Measurements from ENCODE around the gene MAL. TPM values are rescaled to one million over a fixed set of nuclear protein-coding genes. Genes with fewer than 3 reads are reported as not detected.

The MAL gene
- total and polyA plus RNA-seq, 2 experiments from 2014 or later, result 1.4 TPM; not detected in 1

- TF ChIP-seq, protein P1, sequence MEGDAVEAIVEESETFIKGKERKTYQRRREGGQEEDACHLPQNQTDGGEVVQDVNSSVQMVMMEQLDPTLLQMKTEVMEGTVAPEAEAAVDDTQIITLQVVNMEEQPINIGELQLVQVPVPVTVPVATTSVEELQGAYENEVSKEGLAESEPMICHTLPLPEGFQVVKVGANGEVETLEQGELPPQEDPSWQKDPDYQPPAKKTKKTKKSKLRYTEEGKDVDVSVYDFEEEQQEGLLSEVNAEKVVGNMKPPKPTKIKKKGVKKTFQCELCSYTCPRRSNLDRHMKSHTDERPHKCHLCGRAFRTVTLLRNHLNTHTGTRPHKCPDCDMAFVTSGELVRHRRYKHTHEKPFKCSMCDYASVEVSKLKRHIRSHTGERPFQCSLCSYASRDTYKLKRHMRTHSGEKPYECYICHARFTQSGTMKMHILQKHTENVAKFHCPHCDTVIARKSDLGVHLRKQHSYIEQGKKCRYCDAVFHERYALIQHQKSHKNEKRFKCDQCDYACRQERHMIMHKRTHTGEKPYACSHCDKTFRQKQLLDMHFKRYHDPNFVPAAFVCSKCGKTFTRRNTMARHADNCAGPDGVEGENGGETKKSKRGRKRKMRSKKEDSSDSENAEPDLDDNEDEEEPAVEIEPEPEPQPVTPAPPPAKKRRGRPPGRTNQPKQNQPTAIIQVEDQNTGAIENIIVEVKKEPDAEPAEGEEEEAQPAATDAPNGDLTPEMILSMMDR (IDR thresholded peaks at IDR 0.05; ENCODE audit: poor library complexity), result no peak
- no peak for TF ChIP-seq EZH2 (IDR thresholded peaks at IDR 0.05; ENCODE audit: borderline replicate concordance)
- TF ChIP-seq EZH2phosphoT487 (IDR thresholded peaks at IDR 0.05; ENCODE audit: low read depth, severe bottlenecking, unreplicated experiment), result no peak
- Histone ChIP-seq H3K9me2 (replicated peaks; ENCODE audit: insufficient read depth) (no peaks in the 10 kb centered on the region), H2AFZ (no peak overlapping the region), H3K4me2 (no peak overlapping the region), H3K79me2 (no peaks in the 10 kb centered on the region), H3K4me3 (no peak overlapping the region), H3K27me3 (no peaks in the 10 kb centered on the region), H3K9me3 (ENCODE audit: low read depth) (no peaks in the 10 kb centered on the region), H3K36me3 (replicated peaks; ENCODE audit: insufficient read depth, low read depth) (no peaks in the 10 kb centered on the region), H3K27ac (no peak overlapping the region), H4K20me1 (ENCODE audit: insufficient read depth, poor library complexity, severe bottlenecking) (no peaks in the 10 kb centered on the region), H3K4me1 (ENCODE audit: insufficient read depth) (no peaks in the 10 kb centered on the region)
- WGBS (ENCODE audit: low lambda C conversion rate, missing lambda C conversion rate), result 71% methylated on average over 10 of the region's 10 CpGs
- no peak for DNase-seq (ENCODE audit: low spot score)
These were observed 11.3 kb upstream of the MAL start for GRCh38 chr2:95014126-95014708.

DNA sequence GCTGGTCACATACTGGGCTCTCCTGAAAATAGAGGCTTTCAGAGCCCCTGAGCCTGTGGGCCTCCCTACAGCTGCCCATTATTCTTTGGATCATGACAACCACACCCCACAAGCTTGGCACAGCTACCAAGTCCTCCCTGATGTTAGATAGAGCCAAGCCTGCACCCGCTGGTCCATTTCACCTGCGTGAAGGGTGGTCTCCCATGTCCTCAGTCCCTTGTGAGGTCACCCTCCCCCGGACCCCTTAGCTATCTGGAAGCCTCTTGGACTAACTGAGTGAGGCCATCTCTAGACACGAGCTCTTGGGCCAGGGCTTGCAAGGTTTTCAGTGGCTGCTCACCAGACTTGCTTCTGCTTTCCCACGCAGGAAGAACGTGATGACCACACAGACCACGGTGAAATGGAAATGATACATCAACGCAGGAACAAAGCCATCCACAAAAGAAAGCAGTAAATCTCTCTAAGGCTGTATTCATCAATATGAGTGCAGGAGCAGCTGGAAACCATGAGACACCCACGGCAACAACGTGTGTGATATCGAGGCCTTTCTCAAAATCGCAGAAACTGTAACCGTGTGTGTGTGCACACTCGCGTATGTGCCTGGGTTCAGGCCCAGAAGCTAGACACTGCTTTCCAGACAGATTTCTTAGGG, 10.1 kb upstream of the MAL start:
- Histone ChIP-seq H3K4me1 (ENCODE audit: insufficient read depth) (no peaks in the 10 kb centered on the region), H3K27ac (no peak overlapping the region), H3K27me3 (no peaks in the 10 kb centered on the region), H3K9me2 (replicated peaks; ENCODE audit: insufficient read depth) (no peaks in the 10 kb centered on the region), H2AFZ (no peak overlapping the region), H3K4me2 (no peak overlapping the region), H3K4me3 (no peak overlapping the region), H4K20me1 (ENCODE audit: insufficient read depth, poor library complexity, severe bottlenecking) (no peaks in the 10 kb centered on the region), H3K79me2 (no peaks in the 10 kb centered on the region), H3K9me3 (ENCODE audit: low read depth) (no peaks in the 10 kb centered on the region), H3K36me3 (replicated peaks; ENCODE audit: insufficient read depth, low read depth) (no peaks in the 10 kb centered on the region)
- TF ChIP-seq, protein P1 (IDR thresholded peaks at IDR 0.05; ENCODE audit: poor library complexity), result no peak
- TF ChIP-seq EZH2phosphoT487 (IDR thresholded peaks at IDR 0.05; ENCODE audit: low read depth, severe bottlenecking, unreplicated experiment) (no peak), EZH2 (IDR thresholded peaks at IDR 0.05; ENCODE audit: borderline replicate concordance) (no peak)
- WGBS (ENCODE audit: low lambda C conversion rate, missing lambda C conversion rate), result 79% methylated on average over 15 of the region's 15 CpGs
- no peak for DNase-seq (ENCODE audit: low spot score)

GRCh38 chr2:95016616-95017015, 8.9 kb upstream of the MAL start:
- H3K4me2 ChIP-seq, result no peak overlapping the region
- H3K27me3 ChIP-seq, result no peaks in the 10 kb centered on the region
- no peaks in the 10 kb centered on the region for H4K20me1 ChIP-seq (ENCODE audit: insufficient read depth, poor library complexity, severe bottlenecking)
- H3K36me3 ChIP-seq (replicated peaks; ENCODE audit: insufficient read depth, low read depth), result no peaks in the 10 kb centered on the region
- TF ChIP-seq EZH2 (IDR thresholded peaks at IDR 0.05; ENCODE audit: borderline replicate concordance), result no peak
- TF ChIP-seq EZH2phosphoT487 (IDR thresholded peaks at IDR 0.05; ENCODE audit: low read depth, severe bottlenecking, unreplicated experiment), result no peak
- TF ChIP-seq, protein P1 (IDR thresholded peaks at IDR 0.05; ENCODE audit: poor library complexity), result no peak
- 73% methylated on average over 9 of the region's 9 CpGs for WGBS (ENCODE audit: low lambda C conversion rate, missing lambda C conversion rate)
- no peaks in the 10 kb centered on the region for H3K9me2 ChIP-seq (replicated peaks; ENCODE audit: insufficient read depth)
- no peak for DNase-seq (ENCODE audit: low spot score)
- H3K4me3 ChIP-seq, result no peak overlapping the region
- no peak overlapping the region for H3K27ac ChIP-seq
- no peaks in the 10 kb centered on the region for H3K4me1 ChIP-seq (ENCODE audit: insufficient read depth)
- H3K79me2 ChIP-seq, result no peaks in the 10 kb centered on the region
- H2AFZ ChIP-seq, result no peak overlapping the region
- no peaks in the 10 kb centered on the region for H3K9me3 ChIP-seq (ENCODE audit: low read depth)

Measured in hepatocyte (in vitro differentiated cells).